EH (cell line): Measurements from ENCODE around the gene PIGL.
A peak's percentile ranks its signal among the peaks of the same experiment; 100 is the strongest.

Experiments used
- DNase-seq: peaks from one replicate; pipeline ENCODE4 v3.0.0-alpha.2; 2015; ENCODE audit warnings: low read depth

The PIGL gene

GRCh38 chr17:16353317-16354174, 136.5 kb downstream of the PIGL start, which contains the start of gene CENPV:
Gene CENPV (minus strand): TSS chr17:16353469. CDS start chr17:16353436, 33 bp downstream.
- DNase-seq, result peak; percentile 48

DNA sequence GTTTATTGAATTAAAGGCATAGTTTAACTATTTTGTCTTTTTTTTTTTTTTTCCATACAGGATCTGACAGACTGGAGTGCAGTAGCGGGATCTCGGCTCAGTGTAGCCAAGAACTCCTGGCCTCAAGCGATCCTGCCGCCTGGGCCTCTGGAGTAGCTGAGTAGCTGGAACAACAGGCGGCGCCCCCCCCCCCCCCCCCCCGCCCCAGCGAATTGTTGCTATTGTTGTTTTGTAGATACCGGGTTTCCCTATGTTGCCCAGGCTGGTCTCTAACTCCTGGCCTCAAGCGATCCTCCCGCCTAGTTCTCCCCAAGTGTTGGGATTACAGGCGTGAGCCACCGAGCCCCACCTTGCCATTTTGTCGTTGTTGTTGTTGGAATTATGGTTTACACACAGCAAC, 137.6 kb downstream of the PIGL start:
- DNase-seq, result no peak

DNA sequence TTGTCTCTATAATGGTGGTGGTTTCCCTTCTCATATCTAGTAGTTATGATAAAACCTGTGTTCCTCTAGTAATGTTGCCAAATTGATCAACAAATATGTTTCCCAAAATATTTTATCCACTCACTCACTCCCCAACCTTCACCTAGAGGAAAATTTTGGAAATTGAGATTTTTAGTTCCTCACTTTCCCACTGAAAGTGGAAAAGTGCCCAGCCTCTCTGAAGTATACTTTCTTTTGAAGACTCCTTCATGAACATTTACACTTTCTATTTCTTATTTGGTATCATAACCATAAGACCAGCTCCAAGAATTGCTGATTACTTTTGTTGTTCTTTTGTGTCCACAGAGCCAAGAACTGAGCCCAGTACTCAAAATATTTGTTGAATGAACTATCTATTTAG, 141.4 kb downstream of the PIGL start:
- no peak for DNase-seq

DNA sequence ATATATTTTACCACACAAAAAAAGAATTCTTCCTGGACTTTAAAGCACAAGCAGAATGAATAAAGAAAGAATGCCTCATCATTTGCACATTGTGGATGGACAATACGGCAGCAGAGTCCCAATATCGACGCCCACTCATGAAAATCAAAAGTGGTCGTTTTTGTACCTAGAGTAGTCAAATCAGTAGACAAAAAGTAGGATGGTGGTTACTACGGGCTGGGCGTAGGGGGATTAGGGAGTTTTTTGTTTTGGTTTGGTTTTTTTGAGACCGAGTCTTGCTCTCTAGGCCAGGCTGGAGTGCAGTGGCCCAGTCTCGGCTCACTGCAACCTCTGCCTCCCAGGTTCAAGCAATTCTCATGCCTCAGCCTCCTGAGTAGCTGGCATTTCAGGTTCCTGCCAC, 144.9 kb downstream of the PIGL start:
- DNase-seq, result no peak

- DNase-seq, result peak; percentile 73
These were observed 146.9 kb downstream of the PIGL start for GRCh38 chr17:16363749-16364536.

- no peak for DNase-seq
These were observed 147.6 kb downstream of the PIGL start for GRCh38 chr17:16364625-16365024.

- peak; percentile 84 for DNase-seq
These were observed 154.7 kb downstream of the PIGL start for GRCh38 chr17:16371742-16372141.

DNA sequence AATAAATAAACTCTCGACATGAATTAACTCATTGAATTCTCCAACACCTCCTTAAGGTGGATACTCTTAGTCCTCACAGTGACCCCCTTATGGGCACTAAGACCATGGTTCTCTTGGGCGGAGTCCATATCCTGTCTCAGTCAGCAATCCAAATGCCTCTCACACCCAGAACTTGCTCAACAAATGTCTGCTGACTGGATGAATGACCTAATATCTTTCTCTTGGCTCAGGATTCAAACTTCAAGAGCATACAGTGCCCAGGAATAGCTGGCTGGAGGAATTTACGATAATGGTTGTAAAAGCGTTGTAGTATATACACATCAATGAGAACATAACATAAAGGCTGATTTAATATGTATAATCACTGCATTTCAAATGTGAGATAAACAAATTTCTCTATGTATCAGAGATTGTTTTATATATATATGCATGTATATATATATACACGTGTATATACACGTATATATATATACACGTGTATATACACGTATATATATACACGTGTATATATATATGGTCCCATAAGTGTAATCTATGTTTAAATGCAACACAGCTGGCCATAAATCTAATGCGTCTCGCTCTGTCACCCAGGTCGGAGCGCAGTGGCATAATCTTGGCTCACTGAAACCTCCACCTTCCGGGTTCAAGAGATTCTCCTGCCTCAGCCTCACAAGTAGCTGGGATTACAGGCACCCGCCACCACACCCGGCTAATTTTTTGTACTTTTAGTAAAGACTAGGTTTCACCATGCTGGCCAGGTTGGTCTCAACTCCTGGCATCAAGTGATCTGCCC, 157.3 kb downstream of the PIGL start:
- DNase-seq, result peak; percentile 61
